OCI-LY1 (cell line): ENCODE measurements around the gene BMF.
A peak's percentile ranks its signal among the peaks of the same experiment; 100 is the strongest.

ENCODE experiments used
- H2AFZ ChIP-seq: fragments of 200-600 bp; sonication (generic), shearing (Covaris generic); 2 replicates; pipeline ENCODE4 v1.6.0; 2014; ENCODE audit warnings: antibody characterized with exemption, mild to moderate bottlenecking, low read length
- H3F3A ChIP-seq: fragments of 200-600 bp; sonication (generic), shearing (Covaris generic); 2 replicates; pipeline ENCODE4 v1.6.0; 2014; ENCODE audit warnings: mild to moderate bottlenecking, antibody characterized with exemption, low read length, moderate library complexity; ENCODE audit not compliant: insufficient read depth
- H3K27ac ChIP-seq: fragments of 200-600 bp; sonication (generic); 2 replicates; pipeline ENCODE4 v1.5.1; 2014; ENCODE audit warnings: low read length, mixed run types, mild to moderate bottlenecking, low read depth; ENCODE audit not compliant: poor library complexity, severe bottlenecking
- H3K27me3 ChIP-seq: fragments of 200-600 bp; sonication (generic); 2 replicates; pipeline ENCODE4 v1.6.0; 2014; ENCODE audit warnings: antibody characterized with exemption, mild to moderate bottlenecking, low read length, moderate library complexity; ENCODE audit not compliant: insufficient read depth
- H3K36me3 ChIP-seq: fragments of 200-600 bp; sonication (generic); 2 replicates; pipeline ENCODE4 v1.6.1; 2014; ENCODE audit warnings: mild to moderate bottlenecking, antibody characterized with exemption, low read length, moderate library complexity, mixed read lengths; ENCODE audit not compliant: insufficient read depth
- H3K4me1 ChIP-seq: fragments of 200-600 bp; sonication (generic); 2 replicates; pipeline ENCODE4 v1.5.1; 2014; ENCODE audit warnings: mild to moderate bottlenecking, low read length, moderate library complexity; ENCODE audit not compliant: insufficient read depth, severe bottlenecking
- H3K4me2 ChIP-seq: fragments of 200-600 bp; sonication (generic), shearing (Covaris generic); 2 replicates; pipeline ENCODE4 v1.6.1; 2014; ENCODE audit warnings: low read length
- H3K4me3 ChIP-seq: fragments of 200-600 bp; sonication (generic); 2 replicates; pipeline ENCODE4 v1.5.1; 2014; ENCODE audit warnings: low read length, low read depth, mild to moderate bottlenecking, mixed read lengths; ENCODE audit not compliant: poor library complexity, severe bottlenecking
- H3K79me2 ChIP-seq: fragments of 200-600 bp; shearing (Covaris generic); 2 replicates; pipeline ENCODE4 v1.6.1; 2016; ENCODE audit warnings: mixed run types, low read length, mixed read lengths; ENCODE audit not compliant: insufficient read depth
- H3K9ac ChIP-seq: fragments of 200-600 bp; sonication (generic), shearing (Covaris generic); 2 replicates; pipeline ENCODE4 v1.6.1; 2014; ENCODE audit warnings: mild to moderate bottlenecking, low read length, mixed read lengths
- H3K9me2 ChIP-seq: fragments of 200-600 bp; sonication (generic), shearing (Covaris generic); 2 replicates; pipeline ENCODE4 v1.6.1; 2014; ENCODE audit warnings: low read depth, mild to moderate bottlenecking, low read length, mixed read lengths
- H3K9me3 ChIP-seq: fragments of 200-600 bp; shearing (Covaris generic); 2 replicates; pipeline ENCODE4 v1.6.1; 2014; ENCODE audit warnings: low read length, mixed read lengths
- H4K20me1 ChIP-seq: fragments of 200-600 bp; sonication (generic), shearing (Covaris generic); 2 replicates; pipeline ENCODE4 v1.6.0; 2016; ENCODE audit warnings: mild to moderate bottlenecking, low read length; ENCODE audit not compliant: insufficient read depth
- EZH2 ChIP-seq: fragments of 200-600 bp; sonication (generic), shearing (Covaris generic); IDR thresholded peaks from 2 replicates; pipeline ENCODE4 v1.8.0; 2017; ENCODE audit warnings: borderline replicate concordance, mixed run types, mild to moderate bottlenecking, antibody characterized with exemption, low read length, moderate library complexity, mixed read lengths
- TF ChIP-seq, protein P1 (sequence below): fragments of 200-600 bp; sonication (generic), shearing (Covaris generic); IDR thresholded peaks from 2 replicates; pipeline ENCODE4 v1.5.1; 2017; ENCODE audit warnings: mild to moderate bottlenecking, antibody characterized with exemption, low read length, moderate library complexity, mixed read lengths

Gene BMF

DNA sequence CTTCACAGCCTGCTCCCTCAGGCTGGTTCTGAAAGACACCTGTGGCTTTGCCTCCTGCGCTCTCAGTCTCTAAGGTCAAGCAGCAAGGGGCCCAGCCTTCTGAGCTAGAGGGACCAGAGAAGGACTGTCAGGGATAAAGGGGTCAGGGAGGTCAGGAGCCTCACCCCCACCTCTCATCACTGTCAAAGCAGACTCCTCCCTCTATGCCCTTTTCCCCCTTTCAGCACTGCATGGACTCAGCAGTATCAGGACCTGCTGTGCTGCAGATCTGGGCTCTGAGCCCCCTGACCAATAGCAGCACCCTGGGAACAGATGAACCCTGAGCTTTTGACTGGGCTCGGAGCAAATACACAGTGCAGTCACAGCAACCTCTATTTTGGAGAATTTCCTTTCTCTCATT lies 3.2 kb upstream of the BMF start:
- Histone ChIP-seq H3K4me1 (peaks cover 48% of the 10 kb centered on the region), H2AFZ (no peak overlapping the region), H3K9me2 (no peaks in the 10 kb centered on the region), H3K27ac (no peak overlapping the region), H3K79me2 (no peaks in the 10 kb centered on the region), H4K20me1 (no peaks in the 10 kb centered on the region), H3K4me3 (no peak overlapping the region), H3K4me2 (no peak overlapping the region), H3K36me3 (no peaks in the 10 kb centered on the region), H3K9ac (no peak overlapping the region), H3K27me3 (no peaks in the 10 kb centered on the region), H3K9me3 (no peaks in the 10 kb centered on the region), H3F3A (no peaks in the 10 kb centered on the region)
- TF ChIP-seq EZH2 = no peak
- TF ChIP-seq, protein P1, sequence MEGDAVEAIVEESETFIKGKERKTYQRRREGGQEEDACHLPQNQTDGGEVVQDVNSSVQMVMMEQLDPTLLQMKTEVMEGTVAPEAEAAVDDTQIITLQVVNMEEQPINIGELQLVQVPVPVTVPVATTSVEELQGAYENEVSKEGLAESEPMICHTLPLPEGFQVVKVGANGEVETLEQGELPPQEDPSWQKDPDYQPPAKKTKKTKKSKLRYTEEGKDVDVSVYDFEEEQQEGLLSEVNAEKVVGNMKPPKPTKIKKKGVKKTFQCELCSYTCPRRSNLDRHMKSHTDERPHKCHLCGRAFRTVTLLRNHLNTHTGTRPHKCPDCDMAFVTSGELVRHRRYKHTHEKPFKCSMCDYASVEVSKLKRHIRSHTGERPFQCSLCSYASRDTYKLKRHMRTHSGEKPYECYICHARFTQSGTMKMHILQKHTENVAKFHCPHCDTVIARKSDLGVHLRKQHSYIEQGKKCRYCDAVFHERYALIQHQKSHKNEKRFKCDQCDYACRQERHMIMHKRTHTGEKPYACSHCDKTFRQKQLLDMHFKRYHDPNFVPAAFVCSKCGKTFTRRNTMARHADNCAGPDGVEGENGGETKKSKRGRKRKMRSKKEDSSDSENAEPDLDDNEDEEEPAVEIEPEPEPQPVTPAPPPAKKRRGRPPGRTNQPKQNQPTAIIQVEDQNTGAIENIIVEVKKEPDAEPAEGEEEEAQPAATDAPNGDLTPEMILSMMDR = no peak

DNA sequence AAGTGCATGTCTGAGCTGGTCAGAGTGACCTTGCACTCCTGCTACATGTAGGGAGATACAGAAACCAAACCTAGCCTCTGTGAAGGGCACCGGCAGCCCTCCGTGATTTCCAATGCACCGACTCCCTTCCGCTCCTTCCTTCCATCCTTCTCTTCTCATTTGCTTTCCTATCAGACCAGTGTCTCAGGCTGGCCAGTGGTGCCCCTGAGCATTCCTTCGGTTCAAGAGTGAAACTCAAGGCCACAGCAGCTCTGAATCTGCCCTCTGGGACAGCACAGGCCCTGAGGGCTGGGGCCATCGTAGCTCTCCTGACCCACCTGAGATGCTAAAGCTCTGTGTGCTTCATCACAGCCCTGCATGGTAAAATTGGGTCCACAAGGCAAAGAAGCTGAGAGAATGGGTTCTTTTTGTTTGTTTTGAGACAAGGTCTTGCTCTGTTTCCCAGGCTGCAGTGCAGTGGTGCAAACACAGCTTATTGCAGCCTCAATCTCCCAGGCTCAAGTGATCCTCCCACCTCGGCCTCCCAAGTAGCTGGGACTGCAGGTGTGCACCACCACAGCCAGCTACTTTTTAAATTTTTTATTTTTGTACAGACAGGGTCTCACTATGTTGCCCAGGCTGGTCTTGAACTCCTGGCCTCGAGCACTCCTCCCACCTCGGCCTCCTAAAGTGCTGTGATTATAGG lies 2.3 kb upstream of the BMF start:
- Histone ChIP-seq H3K4me1 (peaks cover 50% of the 10 kb centered on the region), H3K36me3 (no peaks in the 10 kb centered on the region), H3K4me2 (no peak overlapping the region), H3K9me2 (no peaks in the 10 kb centered on the region), H4K20me1 (no peaks in the 10 kb centered on the region), H3K79me2 (no peaks in the 10 kb centered on the region), H3K4me3 (no peak overlapping the region), H2AFZ (no peak overlapping the region), H3K27ac (no peak overlapping the region), H3K9me3 (no peaks in the 10 kb centered on the region), H3K27me3 (no peaks in the 10 kb centered on the region), H3K9ac (no peak overlapping the region), H3F3A (no peaks in the 10 kb centered on the region; the same call in 1 of the 2 replicates)
- no peak for TF ChIP-seq EZH2
- TF ChIP-seq, protein P1 = no peak

DNA sequence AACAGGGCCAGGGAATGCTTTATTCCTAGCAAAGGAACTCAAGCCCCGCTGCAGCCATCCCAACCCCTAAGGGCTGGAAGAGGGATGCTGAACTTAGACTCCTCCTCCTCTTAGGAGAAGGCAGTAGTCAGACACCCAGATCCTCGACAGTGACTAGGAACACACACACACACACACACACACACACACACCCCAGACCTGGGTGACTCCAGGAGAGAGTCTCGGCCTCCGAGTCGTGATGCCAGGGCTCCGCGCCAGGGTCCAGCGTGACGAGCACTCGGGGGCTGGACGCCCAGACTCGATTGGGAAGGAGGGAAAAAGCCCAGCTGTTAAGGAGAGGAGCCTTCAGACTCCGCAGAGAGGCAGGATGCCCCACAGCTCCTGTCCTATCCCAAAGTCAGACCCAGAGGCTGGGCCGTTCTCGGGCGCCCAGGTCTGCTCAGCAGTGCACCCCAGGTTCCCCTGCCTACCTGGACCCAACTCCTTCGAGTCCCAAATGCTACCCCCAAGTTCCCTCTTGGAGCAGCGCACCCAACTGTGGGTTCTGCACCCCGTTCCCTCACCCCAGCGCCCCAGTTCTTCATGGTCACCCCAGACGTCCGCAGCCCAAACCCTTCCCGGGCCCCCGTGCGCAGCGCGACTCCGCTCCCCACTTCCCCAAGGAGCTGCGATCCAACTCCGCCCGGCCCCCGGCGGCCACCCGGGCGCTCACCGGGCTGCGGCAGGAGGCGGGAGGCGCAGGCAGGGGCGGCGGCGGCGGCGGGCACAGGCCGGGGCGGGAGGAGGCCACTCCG lies 421 bp downstream of the BMF start:
- H3K9me2 ChIP-seq = no peaks in the 10 kb centered on the region
- H3K79me2 ChIP-seq = no peaks in the 10 kb centered on the region
- peak overlapping the region; percentile 98 for H3K27ac ChIP-seq
- peak overlapping the region; percentile 76 for H3K4me3 ChIP-seq
- peak overlapping the region; percentile 84 for H3K9ac ChIP-seq
- TF ChIP-seq, protein P1 = no peak
- no peak for TF ChIP-seq EZH2
- H3K4me2 ChIP-seq = peak overlapping the region; percentile 82
- H4K20me1 ChIP-seq = no peaks in the 10 kb centered on the region
- H3K36me3 ChIP-seq = peaks cover 16% of the 10 kb centered on the region; the same call in 1 of the 2 replicates
- H3K27me3 ChIP-seq = no peaks in the 10 kb centered on the region
- H3K4me1 ChIP-seq = peaks cover 55% of the 10 kb centered on the region
- no peaks in the 10 kb centered on the region; the same call in 1 of the 2 replicates for H3F3A ChIP-seq
- H2AFZ ChIP-seq = no peak overlapping the region
- H3K9me3 ChIP-seq = no peaks in the 10 kb centered on the region
